NT2/D1 (cell line): ENCODE measurements around the gene TUBGCP4.

ENCODE experiments used
- DNase-seq: peaks from one replicate; pipeline ENCODE4 v3.0.0-alpha.2; 2011; ENCODE audit warnings: low read depth, low spot score
- H3K27me3 ChIP-seq: 2 replicates; pipeline ENCODE4 v1.6.0; 2011; ENCODE audit warnings: mild to moderate bottlenecking; ENCODE audit not compliant: insufficient read length, insufficient read depth
- H3K36me3 ChIP-seq: 2 replicates; pipeline ENCODE4 v1.6.1; 2011; ENCODE audit warnings: mild to moderate bottlenecking, low read length, mixed read lengths; ENCODE audit not compliant: insufficient read depth, insufficient read length
- H3K4me1 ChIP-seq: 2 replicates; pipeline ENCODE4 v1.5.1; 2011; ENCODE audit not compliant: insufficient read depth, insufficient read length
- H3K4me3 ChIP-seq: 2 replicates; pipeline ENCODE4 v1.5.1; 2011; ENCODE audit warnings: low read depth; ENCODE audit not compliant: insufficient read length
- H3K9ac ChIP-seq: 2 replicates; pipeline ENCODE4 v1.6.0; 2011; ENCODE audit warnings: low read depth; ENCODE audit not compliant: insufficient read length
- H3K9me3 ChIP-seq: 2 replicates; pipeline ENCODE4 v1.5.1; 2011; ENCODE audit warnings: mild to moderate bottlenecking, low read length; ENCODE audit not compliant: insufficient read depth
- SUZ12 ChIP-seq: IDR thresholded peaks from 2 replicates; pipeline ENCODE4 v1.6.1; 2011; ENCODE audit not compliant: insufficient read length, insufficient read depth; ENCODE audit errors: extremely low read depth
- YY1 ChIP-seq: IDR thresholded peaks from 2 replicates; pipeline ENCODE4 v1.6.1; 2011; ENCODE audit not compliant: insufficient read length, insufficient read depth
- ZNF274 ChIP-seq: IDR thresholded peaks from 2 replicates; pipeline ENCODE4 v1.6.1; 2011; ENCODE audit warnings: mild to moderate bottlenecking, low read depth, low read length

TUBGCP4 gene

DNA sequence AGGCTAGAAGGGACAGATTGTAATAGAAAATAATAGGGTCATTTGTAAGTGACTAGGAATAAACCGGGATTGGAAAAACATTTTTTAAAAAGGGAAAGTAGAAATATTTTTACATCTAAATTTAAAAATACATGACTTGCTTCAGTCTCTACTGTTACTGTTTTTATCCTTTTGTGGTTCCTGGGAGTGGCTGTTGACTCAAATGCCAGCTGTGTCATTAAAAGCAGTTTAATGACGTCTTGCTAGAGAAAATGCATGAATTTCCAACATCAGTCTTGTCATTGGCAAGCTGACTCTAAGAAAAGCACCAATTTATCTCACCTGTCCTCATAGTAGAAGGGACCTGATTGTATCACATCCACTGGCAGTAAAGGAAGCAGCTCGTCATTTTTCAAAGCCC, 23.8 kb upstream of the TUBGCP4 start:
- Histone ChIP-seq H3K36me3 (peaks cover 24% of the 10 kb centered on the region), H3K9me3 (no peaks in the 10 kb centered on the region), H3K4me1 (no peaks in the 10 kb centered on the region), H3K9ac (no peak overlapping the region), H3K27me3 (no peaks in the 10 kb centered on the region), H3K4me3 (no peak overlapping the region)
- DNase-seq, result no peak
- TF ChIP-seq SUZ12, result no peak
- no peak for TF ChIP-seq YY1
- TF ChIP-seq ZNF274, result no peak

DNA sequence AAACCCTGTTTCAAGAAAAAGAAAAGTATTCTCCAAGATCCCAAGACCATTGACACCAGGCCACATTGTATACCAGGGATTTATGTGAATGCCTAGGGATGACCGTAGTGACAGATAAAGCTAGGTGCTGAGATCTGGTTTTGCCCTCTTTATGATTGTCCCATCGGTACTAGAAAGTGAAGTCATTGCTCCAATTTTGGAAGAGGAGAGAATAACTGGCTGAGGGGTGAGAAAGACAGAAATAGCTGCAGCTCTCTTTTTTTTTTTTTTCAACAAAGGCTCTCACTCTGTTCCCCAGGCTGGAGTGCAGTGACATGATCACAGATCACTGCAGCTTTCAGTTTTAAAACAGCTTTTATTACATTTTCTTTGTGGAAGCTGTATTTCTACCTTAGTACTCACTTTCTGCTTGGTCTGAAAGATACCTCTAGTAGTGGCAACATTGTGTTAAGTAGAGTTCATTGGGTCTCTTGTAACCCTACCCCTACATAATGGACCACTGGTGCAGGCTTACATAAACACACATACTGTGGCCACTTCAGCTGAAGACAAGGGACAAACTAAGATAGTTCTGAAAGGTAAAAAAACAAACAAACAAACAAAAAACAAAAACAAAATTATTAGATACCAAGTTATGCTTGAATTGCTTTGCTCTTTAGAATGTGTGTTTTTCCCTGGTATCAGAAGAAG, 18.1 kb upstream of the TUBGCP4 start:
- H3K9me3 ChIP-seq, result no peaks in the 10 kb centered on the region
- H3K4me3 ChIP-seq, result no peak overlapping the region
- TF ChIP-seq SUZ12 (no peak), ZNF274 (no peak), YY1 (no peak)
- no peak for DNase-seq
- no peaks in the 10 kb centered on the region for H3K4me1 ChIP-seq
- peaks cover 16% of the 10 kb centered on the region for H3K36me3 ChIP-seq
- no peak overlapping the region for H3K9ac ChIP-seq
- no peaks in the 10 kb centered on the region for H3K27me3 ChIP-seq

DNA sequence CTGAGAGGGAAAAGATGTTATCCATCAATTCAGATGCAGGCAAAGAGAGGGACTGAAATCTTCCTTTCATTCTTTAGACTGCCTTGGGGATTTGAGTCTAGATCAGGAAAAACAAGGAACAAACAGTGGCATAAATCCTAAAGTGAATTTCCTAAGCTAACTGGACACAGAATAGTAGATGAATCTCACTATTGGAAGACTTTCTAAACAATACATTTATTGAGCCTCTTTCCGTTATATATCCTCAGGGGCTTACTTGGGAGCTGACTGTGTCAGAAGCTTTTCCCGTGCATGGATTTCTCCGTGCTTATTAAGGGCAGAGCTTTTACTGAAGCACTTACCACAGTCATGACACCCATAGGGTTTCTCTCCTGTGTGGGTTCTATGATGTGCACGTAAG, 10.1 kb upstream of the TUBGCP4 start:
- no peaks in the 10 kb centered on the region for H3K27me3 ChIP-seq
- H3K4me3 ChIP-seq, result no peak overlapping the region
- TF ChIP-seq SUZ12, result no peak
- no peak for TF ChIP-seq YY1
- no peak for TF ChIP-seq ZNF274
- H3K36me3 ChIP-seq, result peaks cover 70% of the 10 kb centered on the region
- no peak overlapping the region for H3K9ac ChIP-seq
- H3K4me1 ChIP-seq, result no peaks in the 10 kb centered on the region
- DNase-seq, result no peak
- peaks cover 44% of the 10 kb centered on the region for H3K9me3 ChIP-seq

DNA sequence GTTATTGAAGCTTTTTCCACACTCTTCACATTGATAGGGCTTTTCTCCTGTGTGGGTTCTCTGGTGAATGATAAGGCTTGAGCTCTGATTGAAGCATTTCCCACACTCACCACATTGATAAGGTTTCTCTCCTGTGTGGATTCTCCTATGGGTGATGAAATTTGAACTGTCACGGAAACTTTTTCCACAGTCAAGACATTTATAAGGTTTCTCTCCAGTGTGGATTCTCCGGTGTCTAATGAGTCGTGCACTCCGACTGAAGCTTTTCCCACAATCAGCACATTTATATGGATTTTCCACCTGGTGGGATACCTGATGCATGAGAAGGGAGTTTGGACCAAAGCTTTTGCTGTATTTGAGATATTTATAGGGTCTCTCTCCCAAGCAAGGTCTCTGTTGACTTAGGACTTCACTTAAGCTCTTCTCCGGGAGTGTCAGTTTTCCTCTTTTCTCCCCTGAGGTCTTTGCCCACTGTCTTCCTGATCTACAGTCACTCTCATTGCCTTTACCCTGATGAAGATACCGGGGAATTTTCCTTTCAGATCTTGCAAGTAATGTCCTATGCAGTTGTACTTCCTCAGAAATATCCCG, 9.5 kb upstream of the TUBGCP4 start:
- Histone ChIP-seq H3K4me1 (no peaks in the 10 kb centered on the region), H3K27me3 (no peaks in the 10 kb centered on the region), H3K4me3 (no peak overlapping the region), H3K36me3 (peaks cover 76% of the 10 kb centered on the region), H3K9ac (no peak overlapping the region), H3K9me3 (peaks cover 44% of the 10 kb centered on the region)
- DNase-seq, result no peak
- TF ChIP-seq SUZ12 (no peak), ZNF274 (no peak), YY1 (no peak)

DNA sequence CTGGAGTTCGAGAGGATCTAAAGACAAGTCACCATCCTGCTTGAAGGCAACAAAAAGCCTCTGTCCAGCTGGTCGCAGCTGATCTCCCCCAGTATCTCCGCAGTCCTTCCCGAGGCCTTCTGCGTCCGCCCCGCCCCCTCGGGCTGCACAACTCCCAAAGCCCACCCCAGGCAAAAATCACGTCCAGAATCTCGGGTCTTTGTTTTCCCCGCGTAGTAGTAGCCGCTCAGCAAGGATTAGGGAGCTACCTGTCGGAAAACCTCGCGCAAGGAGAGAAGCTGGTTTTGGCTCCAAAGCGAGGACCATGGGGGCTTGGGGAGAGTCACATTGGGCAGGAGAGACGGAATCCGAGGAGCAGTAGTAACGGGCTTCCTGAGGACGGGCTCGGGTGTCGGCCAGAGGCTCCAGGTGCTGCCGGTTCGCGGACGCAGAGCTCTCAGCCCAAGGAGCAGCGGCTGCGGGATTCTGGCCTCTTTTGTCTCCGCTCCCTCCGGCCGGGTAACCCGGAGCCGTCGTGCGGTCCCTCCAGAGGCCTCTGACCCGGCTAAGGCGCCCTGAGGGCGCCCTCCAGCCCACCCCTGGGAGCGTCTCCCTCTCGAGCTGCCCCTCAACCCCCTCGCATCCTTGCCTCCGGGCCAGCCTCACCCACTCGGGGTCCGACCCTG, 459 bp upstream of the TUBGCP4 start:
- TF ChIP-seq SUZ12, result no peak
- TF ChIP-seq ZNF274, result no peak
- no peak for TF ChIP-seq YY1
- H3K4me1 ChIP-seq, result no peaks in the 10 kb centered on the region
- H3K4me3 ChIP-seq, result peak overlapping the region; percentile 91
- DNase-seq, result no peak
- H3K36me3 ChIP-seq, result peaks cover 43% of the 10 kb centered on the region
- H3K9ac ChIP-seq, result peak overlapping the region; percentile 89
- no peaks in the 10 kb centered on the region for H3K27me3 ChIP-seq
- no peaks in the 10 kb centered on the region for H3K9me3 ChIP-seq

DNA sequence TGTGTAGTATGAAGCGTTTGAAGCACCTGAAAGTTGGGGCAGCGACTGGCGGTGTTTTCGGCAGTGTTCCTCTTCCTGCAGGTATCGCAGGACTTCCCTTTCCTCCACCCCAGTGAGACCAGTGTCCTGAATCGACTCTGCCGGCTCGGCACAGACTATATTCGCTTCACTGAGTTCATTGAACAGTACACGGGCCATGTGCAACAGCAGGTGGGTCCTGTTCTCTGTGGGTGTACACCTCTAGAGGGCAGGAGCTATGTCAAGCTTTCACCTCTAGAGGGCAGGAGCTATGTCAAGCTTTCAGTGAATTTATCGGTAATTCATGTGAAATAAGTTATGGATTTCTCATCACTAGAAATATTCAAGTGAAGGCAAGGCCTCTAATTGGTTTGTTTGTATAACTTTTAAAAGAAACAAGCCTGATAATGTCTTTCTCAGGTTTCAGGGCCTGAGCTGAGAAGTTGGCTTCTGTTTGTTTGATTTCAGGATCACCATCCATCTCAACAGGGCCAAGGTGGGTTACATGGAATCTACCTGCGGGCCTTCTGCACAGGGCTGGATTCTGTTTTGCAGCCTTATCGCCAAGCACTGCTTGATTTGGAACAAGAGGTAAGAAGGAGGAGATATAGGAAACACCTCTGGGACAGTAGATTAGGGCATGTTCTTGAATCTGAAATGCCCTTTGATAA, 5.3 kb downstream of the TUBGCP4 start:
- Histone ChIP-seq H3K36me3 (peaks cover 44% of the 10 kb centered on the region), H3K9ac (no peak overlapping the region), H3K27me3 (no peaks in the 10 kb centered on the region), H3K4me1 (no peaks in the 10 kb centered on the region), H3K4me3 (no peak overlapping the region), H3K9me3 (no peaks in the 10 kb centered on the region)
- no peak for TF ChIP-seq SUZ12
- no peak for TF ChIP-seq ZNF274
- TF ChIP-seq YY1, result no peak
- no peak for DNase-seq

DNA sequence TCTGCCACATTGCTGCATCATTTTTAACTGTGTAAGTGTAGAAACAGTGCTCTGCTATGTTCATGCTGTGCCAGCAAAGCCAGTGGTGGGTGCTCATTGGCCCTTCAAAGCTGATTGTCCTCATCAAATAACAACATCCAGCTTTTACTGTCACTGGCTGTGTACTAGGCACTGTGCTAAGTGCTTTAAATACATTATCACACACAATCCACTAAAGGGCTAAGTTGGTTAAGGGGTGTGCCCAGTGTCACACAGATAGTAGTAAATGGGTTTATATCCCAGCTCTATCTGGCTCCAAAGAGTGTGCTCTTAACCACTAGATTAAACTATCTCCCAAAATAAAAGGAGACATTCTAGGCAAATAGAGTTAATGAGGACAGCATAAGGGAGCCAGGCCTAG, 7.7 kb downstream of the TUBGCP4 start:
- H3K36me3 ChIP-seq, result peaks cover 56% of the 10 kb centered on the region
- no peaks in the 10 kb centered on the region for H3K4me1 ChIP-seq
- no peaks in the 10 kb centered on the region for H3K9me3 ChIP-seq
- no peak overlapping the region for H3K4me3 ChIP-seq
- no peaks in the 10 kb centered on the region for H3K27me3 ChIP-seq
- no peak for DNase-seq
- TF ChIP-seq YY1 (no peak), ZNF274 (no peak), SUZ12 (no peak)
- H3K9ac ChIP-seq, result no peak overlapping the region
